ENCODE measurements around the gene KSR2.

The KSR2 gene

GRCh38 chr12:117921929-117922777 lies 46.6 kb downstream of the KSR2 start:
- TF ChIP-seq EZH2phosphoT487 (IDR thresholded peaks at IDR 0.05; ENCODE audit: low read depth) (no peak), CTCF (IDR thresholded peaks at IDR 0.05; ENCODE audit: low read depth, low read length) (no peak)
- no peak overlapping the region for H3K4me3 ChIP-seq (ENCODE audit: low read length)
- no peaks in the 10 kb centered on the region for H3K79me2 ChIP-seq (ENCODE audit: low read length)
- no peak overlapping the region for H3K9ac ChIP-seq (ENCODE audit: low read length)
- no peak overlapping the region for H3K4me2 ChIP-seq (ENCODE audit: low read length)
- H4K20me1 ChIP-seq (ENCODE audit: insufficient read depth, low read length): no peaks in the 10 kb centered on the region
- H2AFZ ChIP-seq (ENCODE audit: low read depth, low read length): no peak overlapping the region
- H3K27ac ChIP-seq (ENCODE audit: low read length): no peak overlapping the region
- no peaks in the 10 kb centered on the region for H3K4me1 ChIP-seq (ENCODE audit: low read length)
- no peaks in the 10 kb centered on the region for H3K36me3 ChIP-seq (replicated peaks; ENCODE audit: low read depth, low read length)
- H3K9me3 ChIP-seq (ENCODE audit: insufficient read depth, low read length): no peaks in the 10 kb centered on the region
- peaks cover 10% of the 10 kb centered on the region for H3K27me3 ChIP-seq (ENCODE audit: low read depth, low read length)

DNA sequence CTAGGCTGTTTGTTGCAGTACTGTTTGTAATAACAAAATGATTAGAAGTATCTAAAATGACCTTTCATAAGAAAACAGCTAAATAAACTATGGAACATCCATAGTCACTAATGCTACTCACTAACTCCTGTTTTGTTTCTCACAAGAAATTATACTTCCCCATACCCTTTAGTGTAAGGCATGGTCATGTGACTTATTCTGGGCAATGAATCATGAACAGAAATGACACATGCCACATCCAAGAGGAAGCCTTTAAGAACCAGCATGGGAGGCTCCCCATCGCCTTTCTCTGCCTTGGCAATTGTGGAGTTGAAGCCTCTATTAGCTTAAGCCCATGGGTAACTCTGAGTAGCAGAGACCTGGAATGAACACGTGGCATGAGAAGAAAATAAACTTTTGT lies 49.3 kb downstream of the KSR2 start:
- Histone ChIP-seq H3K4me2 (ENCODE audit: low read length) (no peak overlapping the region), H3K4me1 (ENCODE audit: low read length) (no peaks in the 10 kb centered on the region), H4K20me1 (ENCODE audit: insufficient read depth, low read length) (no peaks in the 10 kb centered on the region), H2AFZ (ENCODE audit: low read depth, low read length) (no peak overlapping the region), H3K36me3 (replicated peaks; ENCODE audit: low read depth, low read length) (no peaks in the 10 kb centered on the region), H3K9me3 (ENCODE audit: insufficient read depth, low read length) (no peaks in the 10 kb centered on the region), H3K4me3 (ENCODE audit: low read length) (no peak overlapping the region), H3K27ac (ENCODE audit: low read length) (no peak overlapping the region), H3K9ac (ENCODE audit: low read length) (no peak overlapping the region), H3K27me3 (ENCODE audit: low read depth, low read length) (peaks cover 10% of the 10 kb centered on the region), H3K79me2 (ENCODE audit: low read length) (no peaks in the 10 kb centered on the region)
- TF ChIP-seq CTCF (IDR thresholded peaks at IDR 0.05; ENCODE audit: low read depth, low read length) (no peak), EZH2phosphoT487 (IDR thresholded peaks at IDR 0.05; ENCODE audit: low read depth) (no peak)

DNA sequence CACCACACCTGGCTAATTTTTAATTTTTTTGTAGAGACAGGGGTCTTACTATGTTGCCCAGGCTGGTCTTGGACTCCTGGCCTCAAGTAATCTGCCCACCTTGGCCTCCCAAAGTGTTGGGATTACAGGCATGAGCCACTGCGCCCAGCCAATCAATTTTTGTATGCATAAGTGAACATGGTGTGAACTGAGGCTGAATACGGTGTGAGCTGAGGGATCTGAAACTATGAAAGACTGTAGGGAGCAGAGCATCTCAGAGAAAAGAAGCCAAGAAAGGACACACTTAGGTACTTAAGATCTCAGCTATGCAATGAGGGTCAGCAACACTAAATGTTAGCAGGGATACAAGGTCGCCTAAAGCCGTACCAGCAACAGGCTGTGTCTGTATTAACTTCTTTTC lies 54.1 kb downstream of the KSR2 start:
- Histone ChIP-seq H3K4me3 (ENCODE audit: low read length) (no peak overlapping the region), H3K9me3 (ENCODE audit: insufficient read depth, low read length) (no peaks in the 10 kb centered on the region), H3K27ac (ENCODE audit: low read length) (no peak overlapping the region), H3K36me3 (replicated peaks; ENCODE audit: low read depth, low read length) (no peaks in the 10 kb centered on the region), H3K4me2 (ENCODE audit: low read length) (no peak overlapping the region), H3K4me1 (ENCODE audit: low read length) (no peaks in the 10 kb centered on the region), H3K9ac (ENCODE audit: low read length) (no peak overlapping the region), H2AFZ (ENCODE audit: low read depth, low read length) (no peak overlapping the region), H4K20me1 (ENCODE audit: insufficient read depth, low read length) (no peaks in the 10 kb centered on the region), H3K27me3 (ENCODE audit: low read depth, low read length) (no peaks in the 10 kb centered on the region), H3K79me2 (ENCODE audit: low read length) (no peaks in the 10 kb centered on the region)
- no peak for TF ChIP-seq CTCF (IDR thresholded peaks at IDR 0.05; ENCODE audit: low read depth, low read length)
- TF ChIP-seq EZH2phosphoT487 (IDR thresholded peaks at IDR 0.05; ENCODE audit: low read depth): no peak

- H3K79me2 ChIP-seq (ENCODE audit: low read length): no peaks in the 10 kb centered on the region
- H3K9ac ChIP-seq (ENCODE audit: low read length): no peak overlapping the region
- no peaks in the 10 kb centered on the region for H3K36me3 ChIP-seq (replicated peaks; ENCODE audit: low read depth, low read length)
- no peaks in the 10 kb centered on the region for H3K27me3 ChIP-seq (ENCODE audit: low read depth, low read length)
- no peaks in the 10 kb centered on the region for H3K4me1 ChIP-seq (ENCODE audit: low read length)
- H4K20me1 ChIP-seq (ENCODE audit: insufficient read depth, low read length): no peaks in the 10 kb centered on the region
- H3K27ac ChIP-seq (ENCODE audit: low read length): no peak overlapping the region
- no peak for TF ChIP-seq EZH2phosphoT487 (IDR thresholded peaks at IDR 0.05; ENCODE audit: low read depth)
- no peak for TF ChIP-seq CTCF (IDR thresholded peaks at IDR 0.05; ENCODE audit: low read depth, low read length)
- no peaks in the 10 kb centered on the region for H3K9me3 ChIP-seq (ENCODE audit: insufficient read depth, low read length)
- no peak overlapping the region for H3K4me2 ChIP-seq (ENCODE audit: low read length)
- no peak overlapping the region for H2AFZ ChIP-seq (ENCODE audit: low read depth, low read length)
- no peak overlapping the region for H3K4me3 ChIP-seq (ENCODE audit: low read length)
Measured at GRCh38 chr12:117912756-117913155, 56.0 kb downstream of the KSR2 start.

All from OCI-LY3 (cell line).